Measurements from ENCODE around the gene FHIT.

GRCh38 chr3:61032991-61033390 lies 218.3 kb downstream of the FHIT start:
- TF ChIP-seq CTCF (IDR thresholded peaks at IDR 0.05) (no peak), EP300 (IDR thresholded peaks at IDR 0.05) (no peak), POLR2A (IDR thresholded peaks at IDR 0.05) (no peak)
